ENCODE data around the gene USP49.
A peak's percentile ranks its signal among the peaks of the same experiment; 100 is the strongest.
"Not testable (repeated sequence)": the region's sequence is repeated elsewhere in the genome, so short reads cannot be mapped to it uniquely, and the experiment has no call there.

Gene USP49

DNA sequence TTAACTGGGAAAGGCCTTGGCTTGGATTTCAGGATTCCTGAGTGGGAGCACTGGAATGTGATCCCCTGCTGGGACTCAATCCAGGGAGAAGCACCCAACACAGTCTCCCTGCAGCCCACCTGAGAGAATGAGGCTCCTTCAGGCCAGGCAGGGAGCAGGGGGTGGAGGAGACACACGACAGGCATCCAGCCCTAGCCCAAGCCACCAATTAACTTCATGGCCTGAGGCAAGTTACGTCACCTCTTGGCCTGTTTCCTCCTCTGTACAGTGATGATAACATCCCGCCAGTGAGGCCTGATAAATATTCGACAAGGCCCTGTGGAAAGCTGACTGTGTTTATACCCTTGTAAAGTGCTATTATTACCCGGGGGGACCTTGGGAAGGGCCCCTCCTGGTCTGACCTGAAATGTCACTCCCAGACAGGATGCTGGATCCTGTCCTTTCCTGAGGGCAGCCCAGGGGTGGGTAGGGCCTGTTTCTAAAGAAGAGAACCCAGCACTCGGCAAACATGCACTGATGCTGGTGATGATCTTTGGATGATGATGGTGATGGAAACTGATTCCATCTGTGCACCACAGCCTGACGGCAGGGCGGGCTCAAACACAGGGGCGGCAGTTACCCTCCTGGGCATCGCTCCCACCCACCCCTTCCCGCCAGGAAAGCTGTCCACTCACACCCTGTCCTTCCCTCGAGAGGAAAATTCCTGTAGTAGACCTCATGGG, 127.9 kb downstream of the USP49 start:
- no peak overlapping the region for H3K4me3 ChIP-seq (replicated peaks; ENCODE audit: low read depth, low read length)
- TF ChIP-seq CTCF (IDR thresholded peaks at IDR 0.05; ENCODE audit: low read length, missing control alignments), result no peak
- DNase-seq (ENCODE audit: low read depth), result peak; percentile 80

GRCh38 chr6:41766043-41766664, 129.0 kb downstream of the USP49 start:
- not testable (repeated sequence) for H3K4me3 ChIP-seq (replicated peaks; ENCODE audit: low read depth, low read length); DNase-seq (ENCODE audit: low read depth)

GRCh38 chr6:41763470-41763869, 131.7 kb downstream of the USP49 start:
- peak; percentile 35 for DNase-seq (ENCODE audit: low read depth)
- H3K4me3 ChIP-seq (replicated peaks; ENCODE audit: low read depth, low read length), result no peak overlapping the region
- no peak for TF ChIP-seq CTCF (IDR thresholded peaks at IDR 0.05; ENCODE audit: low read length, missing control alignments)

DNA sequence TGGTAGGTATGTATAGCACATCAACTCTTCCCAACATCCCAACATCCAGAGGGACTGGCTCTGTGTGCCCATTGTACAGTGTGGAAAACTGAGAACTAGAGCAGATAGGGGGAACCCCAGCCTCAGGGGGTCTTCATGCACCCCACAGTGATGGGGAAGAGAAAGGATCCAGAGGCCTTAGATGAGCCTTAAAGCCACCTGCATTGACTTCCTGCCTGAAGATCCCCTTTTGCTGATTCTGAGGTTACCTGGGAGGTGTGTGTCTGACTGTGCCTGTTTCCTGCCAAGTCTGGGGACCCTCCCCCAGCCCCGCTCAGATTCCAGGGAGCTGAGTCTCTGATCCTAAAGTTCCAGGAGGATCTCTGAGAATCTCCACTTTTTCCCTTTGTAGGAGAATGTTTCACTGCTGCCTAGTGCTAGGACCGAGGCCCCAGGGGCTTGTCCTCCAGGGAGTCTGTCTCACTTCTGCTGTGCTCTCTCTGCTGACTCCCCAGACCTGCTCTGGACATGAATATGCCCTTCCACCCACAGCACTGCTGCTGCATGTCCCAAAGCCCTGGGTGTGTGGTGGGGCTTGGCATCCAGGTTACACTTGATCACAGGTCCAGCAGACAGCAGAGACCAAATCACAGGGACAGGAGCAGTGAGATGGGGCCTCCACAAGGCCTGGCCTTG, 135.1 kb downstream of the USP49 start:
- no peak for TF ChIP-seq CTCF (IDR thresholded peaks at IDR 0.05; ENCODE audit: low read length, missing control alignments)
- DNase-seq (ENCODE audit: low read depth), result no peak
- no peak overlapping the region for H3K4me3 ChIP-seq (replicated peaks; ENCODE audit: low read depth, low read length)

GRCh38 chr6:41759106-41759904, 135.9 kb downstream of the USP49 start:
- no peak overlapping the region for H3K4me3 ChIP-seq (replicated peaks; ENCODE audit: low read depth, low read length)
- TF ChIP-seq CTCF (IDR thresholded peaks at IDR 0.05; ENCODE audit: low read length, missing control alignments), result no peak
- no peak for DNase-seq (ENCODE audit: low read depth)

GRCh38 chr6:41758641-41759035, 136.5 kb downstream of the USP49 start:
- TF ChIP-seq CTCF (IDR thresholded peaks at IDR 0.05; ENCODE audit: low read length, missing control alignments), result no peak
- no peak overlapping the region for H3K4me3 ChIP-seq (replicated peaks; ENCODE audit: low read depth, low read length)
- no peak for DNase-seq (ENCODE audit: low read depth)
